ENCODE measurements around the gene UBL4B. TPM values are rescaled to one million over a fixed set of nuclear protein-coding genes. Genes with fewer than 3 reads are reported as not detected.

Gene UBL4B
- total and polyA plus RNA-seq, 7 donors, result 0.06 to 0.20 (median 0.19) TPM; not detected in 4

- intact Hi-C loops (cut with DNase I), result no loop called here
- Histone ChIP-seq H3K9me3 (no peaks in the 10 kb centered on the region), H3K27me3 (ENCODE audit: insufficient read depth in 3 of 3, low read length in 2 of 3) (peaks cover 0 to 62% (median 3%) of the 10 kb centered on the region in 3 donors), H3K36me3 (ENCODE audit: insufficient read depth in 1 of 2, low read depth in 1 of 2) (no peaks in the 10 kb centered on the region), H3K4me1 (no peaks in the 10 kb centered on the region), H3K4me3 (no peak overlapping the region), H3K27ac (no peak overlapping the region)
- ATAC-seq (no peak), DNase-seq (no peak)
- no peak for TF ChIP-seq CTCF (IDR thresholded peaks at IDR 0.05)
- WGBS, 3 donors, result 3 to 4% (median 3%) methylated on average over 7 of the region's 7 CpGs
Measured at GRCh38 chr1:110136911-110137310, 24.7 kb downstream of the UBL4B start.

- DNase-seq (no peak), ATAC-seq (no peak)
- Histone ChIP-seq H3K27me3 (ENCODE audit: insufficient read depth in 3 of 3, low read length in 2 of 3) (peaks cover 2 to 81% (median 3%) of the 10 kb centered on the region in 3 donors), H3K4me1 (no peaks in the 10 kb centered on the region), H3K27ac (no peak overlapping the region), H3K4me3 (no peak overlapping the region), H3K9me3 (no peaks in the 10 kb centered on the region), H3K36me3 (ENCODE audit: insufficient read depth in 1 of 2, low read depth in 1 of 2) (no peaks in the 10 kb centered on the region)
- TF ChIP-seq CTCF (IDR thresholded peaks at IDR 0.05), result no peak
- intact Hi-C loops (cut with DNase I), result no loop called here
- 50 to 68% (median 52%) methylated on average over 3 of the region's 3 CpGs for WGBS, 3 donors
Measured at GRCh38 chr1:110138956-110139355, 26.7 kb downstream of the UBL4B start.

- no peaks in the 10 kb centered on the region for H3K36me3 ChIP-seq (ENCODE audit: insufficient read depth in 1 of 2, low read depth in 1 of 2)
- no peaks in the 10 kb centered on the region for H3K9me3 ChIP-seq
- H3K4me1 ChIP-seq, result no peaks in the 10 kb centered on the region
- intact Hi-C loops (cut with DNase I), result no loop called here
- 17 to 27% (median 21%) methylated on average over 3 of the region's 3 CpGs for WGBS, 3 donors
- TF ChIP-seq CTCF (IDR thresholded peaks at IDR 0.05), result no peak
- DNase-seq (no peak), ATAC-seq (no peak)
- H3K27me3 ChIP-seq (ENCODE audit: insufficient read depth in 3 of 3, low read length in 2 of 3), result peaks cover 5 to 83% (median 7%) of the 10 kb centered on the region in 3 donors
- H3K4me3 ChIP-seq, result no peak overlapping the region
- no peak overlapping the region for H3K27ac ChIP-seq
Measured at GRCh38 chr1:110144366-110144765, 32.1 kb downstream of the UBL4B start.

DNA sequence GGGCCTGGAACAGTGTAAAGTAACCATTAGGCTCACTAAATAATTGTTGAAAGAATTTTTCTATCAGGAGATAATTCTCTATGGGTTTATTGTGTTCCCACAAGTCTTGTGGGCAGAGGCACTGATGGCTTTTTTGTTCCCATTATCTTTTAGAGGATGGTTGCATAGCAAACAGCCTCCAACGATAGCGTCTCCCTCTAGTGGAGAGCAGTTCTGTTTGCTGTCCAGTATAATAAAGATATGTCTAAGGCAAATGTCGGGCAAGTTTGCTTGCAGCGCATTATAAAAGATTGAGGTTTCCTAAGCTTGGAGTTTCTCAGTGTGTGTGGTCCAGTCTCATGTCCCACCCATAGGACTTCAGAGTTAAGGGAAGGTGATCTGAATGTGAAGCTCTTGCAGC lies 36.7 kb downstream of the UBL4B start:
- ATAC-seq (no peak), DNase-seq (no peak)
- TF ChIP-seq CTCF (IDR thresholded peaks at IDR 0.05), result no peak
- intact Hi-C loops (cut with DNase I), result no loop called here
- H3K36me3 ChIP-seq (ENCODE audit: insufficient read depth in 1 of 2, low read depth in 1 of 2), result no peaks in the 10 kb centered on the region
- H3K4me1 ChIP-seq, result no peaks in the 10 kb centered on the region
- no peaks in the 10 kb centered on the region for H3K9me3 ChIP-seq
- WGBS, 3 donors, result 47 to 56% (median 48%) methylated on average over 4 of the region's 4 CpGs
- no peak overlapping the region for H3K27ac ChIP-seq
- H3K4me3 ChIP-seq, result no peak overlapping the region
- H3K27me3 ChIP-seq (ENCODE audit: insufficient read depth in 3 of 3, low read length in 2 of 3), result peaks cover 6 to 80% (median 12%) of the 10 kb centered on the region in 3 donors
